ENCODE results near the gene PARD3.

Gene PARD3

DNA sequence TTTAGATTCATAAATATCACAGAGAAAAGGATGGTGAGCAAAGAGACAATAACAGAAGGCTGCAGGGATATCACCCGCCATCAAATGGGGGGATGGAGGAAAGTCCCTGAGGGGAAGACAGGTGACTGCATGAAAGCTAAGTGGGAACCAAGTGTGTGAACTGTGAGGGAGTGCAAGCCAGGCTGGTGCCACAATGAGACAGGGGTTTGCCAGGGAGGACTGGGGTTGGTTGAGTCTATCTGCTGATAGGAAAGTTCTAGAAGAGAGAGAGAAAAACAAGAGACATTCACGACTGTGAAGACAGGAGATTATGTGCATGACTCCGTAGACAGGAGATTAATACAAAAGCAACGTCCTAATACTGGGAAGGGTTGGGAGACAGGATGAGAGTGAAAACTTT, 376.4 kb downstream of the PARD3 start:
- no peaks in the 10 kb centered on the region for H3K27me3 ChIP-seq (ENCODE audit: insufficient read depth, low read length, poor library complexity, severe bottlenecking)
- H3K9me2 ChIP-seq (replicated peaks; ENCODE audit: low read depth, low read length), result no peaks in the 10 kb centered on the region
- no peak overlapping the region for H3K4me3 ChIP-seq (ENCODE audit: low read length, poor library complexity, severe bottlenecking)
- no peak overlapping the region for H3K4me2 ChIP-seq (ENCODE audit: low read depth, low read length, poor library complexity, severe bottlenecking)
- H3K79me2 ChIP-seq (ENCODE audit: insufficient read depth, low read length), result no peaks in the 10 kb centered on the region
- no peaks in the 10 kb centered on the region for H3K9me3 ChIP-seq (ENCODE audit: insufficient read depth, low read depth, low read length)
- no peak overlapping the region for H3K9ac ChIP-seq (ENCODE audit: low read depth, low read length, poor library complexity, severe bottlenecking)
- H3K36me3 ChIP-seq (ENCODE audit: insufficient read depth, low read length), result no peaks in the 10 kb centered on the region; the same call in 1 of the 2 replicates
- H2AFZ ChIP-seq (ENCODE audit: low read length), result no peak overlapping the region
- no peaks in the 10 kb centered on the region for H3K4me1 ChIP-seq (ENCODE audit: insufficient read depth, low read length, poor library complexity, severe bottlenecking)
- no peaks in the 10 kb centered on the region for H3F3A ChIP-seq (ENCODE audit: low read depth)
- TF ChIP-seq, protein P1, sequence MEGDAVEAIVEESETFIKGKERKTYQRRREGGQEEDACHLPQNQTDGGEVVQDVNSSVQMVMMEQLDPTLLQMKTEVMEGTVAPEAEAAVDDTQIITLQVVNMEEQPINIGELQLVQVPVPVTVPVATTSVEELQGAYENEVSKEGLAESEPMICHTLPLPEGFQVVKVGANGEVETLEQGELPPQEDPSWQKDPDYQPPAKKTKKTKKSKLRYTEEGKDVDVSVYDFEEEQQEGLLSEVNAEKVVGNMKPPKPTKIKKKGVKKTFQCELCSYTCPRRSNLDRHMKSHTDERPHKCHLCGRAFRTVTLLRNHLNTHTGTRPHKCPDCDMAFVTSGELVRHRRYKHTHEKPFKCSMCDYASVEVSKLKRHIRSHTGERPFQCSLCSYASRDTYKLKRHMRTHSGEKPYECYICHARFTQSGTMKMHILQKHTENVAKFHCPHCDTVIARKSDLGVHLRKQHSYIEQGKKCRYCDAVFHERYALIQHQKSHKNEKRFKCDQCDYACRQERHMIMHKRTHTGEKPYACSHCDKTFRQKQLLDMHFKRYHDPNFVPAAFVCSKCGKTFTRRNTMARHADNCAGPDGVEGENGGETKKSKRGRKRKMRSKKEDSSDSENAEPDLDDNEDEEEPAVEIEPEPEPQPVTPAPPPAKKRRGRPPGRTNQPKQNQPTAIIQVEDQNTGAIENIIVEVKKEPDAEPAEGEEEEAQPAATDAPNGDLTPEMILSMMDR (conservative IDR thresholded peaks at IDR 0.05; ENCODE audit: low read length), result no peak
- no peak for TF ChIP-seq EZH2phosphoT487 (IDR thresholded peaks at IDR 0.05; ENCODE audit: borderline replicate concordance)
- H4K20me1 ChIP-seq (ENCODE audit: insufficient read depth, low read length, poor library complexity, severe bottlenecking), result no peaks in the 10 kb centered on the region

DNA sequence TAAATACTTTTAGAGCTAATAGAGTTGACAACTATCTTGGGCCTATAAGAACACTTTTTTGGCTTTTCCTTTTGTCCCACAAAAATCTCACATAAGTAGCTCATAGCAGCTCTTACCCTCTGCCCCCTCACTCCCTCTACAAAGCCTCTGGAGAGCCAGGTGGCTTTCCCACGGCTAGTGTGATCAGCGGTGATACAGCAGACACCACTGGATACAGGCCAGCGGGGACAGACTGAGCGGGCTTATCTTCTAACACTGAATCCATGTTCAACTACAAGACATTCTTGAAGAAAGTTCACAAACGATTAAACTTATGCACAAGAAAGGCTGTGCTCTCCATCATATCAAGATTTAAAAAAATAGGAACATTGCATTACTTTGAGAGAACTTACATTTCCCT, 377.2 kb downstream of the PARD3 start:
- TF ChIP-seq, protein P1 (conservative IDR thresholded peaks at IDR 0.05; ENCODE audit: low read length), result no peak
- TF ChIP-seq EZH2phosphoT487 (IDR thresholded peaks at IDR 0.05; ENCODE audit: borderline replicate concordance), result no peak
- H3F3A ChIP-seq (ENCODE audit: low read depth), result no peaks in the 10 kb centered on the region
- no peaks in the 10 kb centered on the region; the same call in 1 of the 2 replicates for H3K36me3 ChIP-seq (ENCODE audit: insufficient read depth, low read length)
- no peaks in the 10 kb centered on the region for H3K4me1 ChIP-seq (ENCODE audit: insufficient read depth, low read length, poor library complexity, severe bottlenecking)
- H4K20me1 ChIP-seq (ENCODE audit: insufficient read depth, low read length, poor library complexity, severe bottlenecking), result no peaks in the 10 kb centered on the region
- no peak overlapping the region for H3K4me3 ChIP-seq (ENCODE audit: low read length, poor library complexity, severe bottlenecking)
- no peaks in the 10 kb centered on the region for H3K9me2 ChIP-seq (replicated peaks; ENCODE audit: low read depth, low read length)
- H3K79me2 ChIP-seq (ENCODE audit: insufficient read depth, low read length), result no peaks in the 10 kb centered on the region
- no peaks in the 10 kb centered on the region for H3K27me3 ChIP-seq (ENCODE audit: insufficient read depth, low read length, poor library complexity, severe bottlenecking)
- H3K4me2 ChIP-seq (ENCODE audit: low read depth, low read length, poor library complexity, severe bottlenecking), result no peak overlapping the region
- H3K9ac ChIP-seq (ENCODE audit: low read depth, low read length, poor library complexity, severe bottlenecking), result no peak overlapping the region
- no peaks in the 10 kb centered on the region for H3K9me3 ChIP-seq (ENCODE audit: insufficient read depth, low read depth, low read length)
- no peak overlapping the region for H2AFZ ChIP-seq (ENCODE audit: low read length)

- no peaks in the 10 kb centered on the region for H3K36me3 ChIP-seq (ENCODE audit: insufficient read depth, low read length)
- no peaks in the 10 kb centered on the region for H3K27me3 ChIP-seq (ENCODE audit: insufficient read depth, low read length, poor library complexity, severe bottlenecking)
- TF ChIP-seq EZH2phosphoT487 (IDR thresholded peaks at IDR 0.05; ENCODE audit: borderline replicate concordance), result no peak
- TF ChIP-seq, protein P1 (conservative IDR thresholded peaks at IDR 0.05; ENCODE audit: low read length), result no peak
- H2AFZ ChIP-seq (ENCODE audit: low read length), result no peak overlapping the region
- no peaks in the 10 kb centered on the region for H3K9me3 ChIP-seq (ENCODE audit: insufficient read depth, low read depth, low read length)
- no peaks in the 10 kb centered on the region for H3K79me2 ChIP-seq (ENCODE audit: insufficient read depth, low read length)
- H3F3A ChIP-seq (ENCODE audit: low read depth), result no peaks in the 10 kb centered on the region
- no peak overlapping the region for H3K9ac ChIP-seq (ENCODE audit: low read depth, low read length, poor library complexity, severe bottlenecking)
- H4K20me1 ChIP-seq (ENCODE audit: insufficient read depth, low read length, poor library complexity, severe bottlenecking), result no peaks in the 10 kb centered on the region
- no peak overlapping the region for H3K4me3 ChIP-seq (ENCODE audit: low read length, poor library complexity, severe bottlenecking)
- no peaks in the 10 kb centered on the region for H3K9me2 ChIP-seq (replicated peaks; ENCODE audit: low read depth, low read length)
- H3K4me1 ChIP-seq (ENCODE audit: insufficient read depth, low read length, poor library complexity, severe bottlenecking), result no peaks in the 10 kb centered on the region
- H3K4me2 ChIP-seq (ENCODE audit: low read depth, low read length, poor library complexity, severe bottlenecking), result no peak overlapping the region
Measured at GRCh38 chr10:34434119-34434594, 380.9 kb downstream of the PARD3 start.

Data from Loucy (cell line).